NCI-H2227 (cell line): ENCODE measurements around the gene SRRM2.

Experiments
- DNase-seq: peaks from one replicate; lab custom pipeline; 2025; ENCODE audit not compliant: unreplicated experiment; lab: John Stamatoyannopoulos, UW

The SRRM2 gene

DNA sequence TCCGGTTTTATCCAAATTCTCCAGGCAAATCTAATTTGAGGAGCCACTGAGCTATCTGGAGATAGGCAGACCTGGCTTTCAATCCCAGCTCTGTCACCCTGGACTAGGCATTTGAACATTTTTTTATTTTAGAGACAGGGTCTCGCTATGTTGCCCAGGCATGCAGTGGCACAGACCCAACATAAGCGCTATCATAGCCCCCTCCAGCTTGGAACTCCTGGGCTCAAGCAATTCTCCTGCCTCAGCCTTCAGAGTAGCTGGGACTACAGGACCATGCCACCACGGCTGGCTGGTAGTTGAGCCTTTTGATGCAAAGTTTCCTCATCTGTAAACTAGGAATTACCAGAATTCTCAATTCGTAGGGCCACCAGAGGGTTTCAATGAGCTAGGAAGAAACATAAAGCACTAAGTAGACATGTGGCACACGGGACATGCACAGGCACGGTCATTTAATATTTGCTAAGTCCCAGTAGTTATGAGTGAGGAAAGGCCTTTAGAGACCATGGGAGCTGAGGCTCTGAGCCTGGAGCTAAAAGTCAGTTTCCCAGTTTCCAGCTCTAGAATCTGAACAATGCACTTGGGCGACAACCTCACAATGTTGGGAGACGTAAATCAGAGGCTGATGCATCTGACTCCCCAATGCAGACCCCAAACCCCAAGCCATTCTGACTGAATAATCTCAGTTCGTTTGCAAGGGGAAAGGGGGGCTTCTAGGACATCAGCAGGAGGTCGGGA lies 23.5 kb downstream of the SRRM2 start:
- no peak for DNase-seq

DNA sequence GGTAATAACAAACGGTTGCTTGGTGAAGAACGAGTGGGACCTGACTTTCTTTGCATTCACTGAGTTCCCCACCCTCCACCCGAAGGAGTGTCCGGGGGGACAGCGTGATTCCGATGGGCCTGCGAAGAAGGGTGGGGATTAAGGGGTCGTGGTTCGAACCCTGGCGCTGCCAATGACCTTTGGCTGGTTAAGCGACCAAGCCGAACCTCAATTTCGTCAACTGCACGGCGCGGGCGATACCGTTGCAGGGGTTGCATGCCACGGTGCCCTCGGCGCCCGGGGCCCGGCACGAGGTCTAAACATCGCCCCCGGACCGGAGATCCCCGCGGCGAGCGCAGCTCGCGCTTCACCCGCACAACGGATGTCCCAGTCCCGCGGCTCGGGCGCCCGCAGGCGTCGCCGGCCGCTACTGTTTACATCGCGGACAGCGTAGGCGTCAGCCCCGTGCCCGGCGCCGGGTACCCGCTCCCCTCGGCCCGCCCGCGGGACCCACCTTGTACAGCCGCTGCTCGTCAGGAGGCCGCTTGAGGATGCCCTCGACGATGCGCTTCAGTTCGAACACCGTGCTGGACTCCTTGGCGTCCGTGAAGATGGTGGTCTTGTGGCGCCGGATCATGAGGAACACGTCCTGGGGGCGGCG lies 24.2 kb downstream of the SRRM2 start:
- DNase-seq, result peak; percentile 66

DNA sequence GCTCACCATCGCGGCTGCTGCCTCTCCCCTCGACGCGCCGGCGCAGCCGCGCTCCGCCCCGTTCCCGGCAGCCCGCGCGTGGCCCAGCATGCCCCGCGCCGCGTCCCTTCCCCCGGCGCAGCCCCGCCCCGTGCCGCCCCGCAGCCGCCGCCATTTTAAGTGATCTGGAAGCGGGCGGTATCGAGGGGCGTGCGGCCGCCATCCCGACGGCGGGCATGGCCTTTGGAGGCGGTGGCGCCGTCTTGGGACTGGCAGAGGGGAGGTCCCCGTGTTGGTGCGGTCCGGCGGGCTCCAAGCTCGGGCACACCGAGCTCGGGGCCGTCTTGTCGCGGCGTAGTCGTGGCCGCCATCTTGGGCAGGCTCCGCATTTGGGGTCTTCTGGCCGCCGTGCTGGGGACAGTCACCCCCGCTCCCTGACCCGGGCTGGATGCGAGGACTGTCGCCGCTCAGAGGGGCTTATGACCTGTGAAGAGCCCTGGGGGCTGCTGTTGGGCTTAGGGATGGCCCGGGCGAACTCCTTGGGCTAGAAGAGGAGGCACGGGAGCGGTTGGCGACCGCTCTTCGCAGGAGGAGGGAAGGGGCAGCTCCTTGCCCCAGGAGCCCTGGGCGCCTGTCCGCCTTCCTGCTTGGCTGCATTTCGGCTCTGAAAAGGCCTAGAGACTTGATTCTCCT lies 24.9 kb downstream of the SRRM2 start, which contains the start of gene ELOB:
Gene ELOB (minus strand): TSS at position 50 of the 672 bp plus-strand sequence. CDS start 41 bp downstream, at position 9.
- peak; percentile 94 for DNase-seq

DNA sequence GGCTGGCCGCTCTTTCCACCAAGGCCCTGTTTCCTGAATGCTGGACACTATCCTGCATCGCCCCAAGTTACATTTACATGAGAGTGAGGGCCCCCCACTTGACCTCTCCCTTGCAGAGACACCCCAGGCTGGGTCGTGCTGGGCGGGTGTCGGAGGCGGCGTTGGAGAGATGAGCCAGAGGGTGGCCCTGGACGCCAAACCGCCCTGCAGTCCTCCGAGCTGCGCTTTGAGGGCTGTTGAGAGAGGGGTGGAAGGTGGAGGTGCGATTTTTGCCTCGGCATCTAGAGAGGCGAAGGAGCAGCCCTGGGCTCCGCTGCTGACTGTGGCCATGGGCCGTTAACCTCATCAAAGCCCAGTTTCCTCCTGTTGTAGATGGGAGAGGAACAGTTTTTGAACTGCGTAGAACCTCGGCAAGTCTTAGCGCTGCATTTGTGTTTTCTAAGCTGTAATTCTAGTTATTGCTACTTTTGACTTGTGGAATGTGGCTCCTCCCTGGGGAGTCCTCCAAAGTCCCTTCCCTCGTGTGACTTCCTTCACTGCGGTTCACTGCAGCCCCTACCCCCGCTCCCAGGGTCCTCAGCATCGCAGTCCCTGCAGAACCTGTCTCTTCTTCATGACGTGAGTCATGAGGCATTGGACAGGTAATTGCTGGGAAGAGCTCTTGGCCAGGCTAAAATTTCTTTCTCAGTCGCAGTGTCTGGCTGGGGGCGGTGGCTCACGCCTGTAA lies 25.6 kb downstream of the SRRM2 start:
- DNase-seq, result peak; percentile 50

DNA sequence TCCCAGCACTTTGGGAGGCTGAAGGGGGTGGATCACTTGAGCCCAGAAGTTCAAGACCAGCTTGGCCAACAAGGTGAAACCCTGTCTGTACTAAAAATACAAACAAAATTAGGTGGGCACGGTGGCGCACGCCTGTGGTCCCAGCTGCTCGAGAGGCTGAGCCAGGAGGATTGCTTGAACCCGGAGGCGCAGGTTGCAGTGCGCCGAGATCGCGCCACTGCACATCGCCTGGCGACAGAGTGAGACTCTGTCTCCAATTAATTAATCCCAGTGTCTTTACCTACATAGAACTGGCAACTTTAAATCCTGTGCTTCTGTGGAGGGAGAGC lies 26.2 kb downstream of the SRRM2 start:
- DNase-seq, result no peak

DNA sequence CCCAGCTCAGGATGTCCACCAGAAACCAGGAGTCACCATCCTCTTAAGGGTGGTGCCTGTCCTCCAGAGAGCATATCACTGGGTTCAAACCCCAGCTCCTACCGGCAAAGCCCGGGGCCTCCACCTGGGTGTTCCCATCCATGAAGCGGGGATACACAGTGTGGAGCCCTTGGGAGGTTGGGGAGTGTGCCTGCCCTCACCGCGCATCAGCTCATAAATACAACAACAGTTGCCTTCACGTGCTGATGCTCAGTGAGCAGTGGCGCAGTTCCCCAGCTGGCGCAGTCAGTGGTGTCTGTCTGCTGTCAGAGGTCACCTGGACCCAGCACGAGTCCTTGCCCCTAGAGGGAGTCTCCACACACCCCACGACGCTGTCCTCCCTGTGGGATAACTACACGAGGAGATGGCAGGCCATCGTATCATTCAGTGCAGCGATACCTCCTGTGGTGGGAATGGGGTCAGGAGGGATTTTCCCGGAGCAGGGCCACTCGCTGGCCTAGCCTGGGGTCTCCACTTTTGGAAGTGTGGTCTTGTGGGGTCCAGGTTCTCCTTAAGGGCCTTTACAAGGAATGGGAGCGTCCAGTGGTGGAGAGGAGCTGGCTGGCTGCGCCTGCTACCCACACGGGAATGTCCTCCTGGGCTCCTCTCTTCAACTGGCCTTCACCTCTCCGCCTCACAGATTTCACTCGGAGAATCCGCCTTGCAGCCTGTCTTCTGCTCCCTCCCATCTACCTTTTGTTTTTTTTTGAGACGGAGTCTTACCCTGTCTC lies 26.9 kb downstream of the SRRM2 start:
- no peak for DNase-seq

DNA sequence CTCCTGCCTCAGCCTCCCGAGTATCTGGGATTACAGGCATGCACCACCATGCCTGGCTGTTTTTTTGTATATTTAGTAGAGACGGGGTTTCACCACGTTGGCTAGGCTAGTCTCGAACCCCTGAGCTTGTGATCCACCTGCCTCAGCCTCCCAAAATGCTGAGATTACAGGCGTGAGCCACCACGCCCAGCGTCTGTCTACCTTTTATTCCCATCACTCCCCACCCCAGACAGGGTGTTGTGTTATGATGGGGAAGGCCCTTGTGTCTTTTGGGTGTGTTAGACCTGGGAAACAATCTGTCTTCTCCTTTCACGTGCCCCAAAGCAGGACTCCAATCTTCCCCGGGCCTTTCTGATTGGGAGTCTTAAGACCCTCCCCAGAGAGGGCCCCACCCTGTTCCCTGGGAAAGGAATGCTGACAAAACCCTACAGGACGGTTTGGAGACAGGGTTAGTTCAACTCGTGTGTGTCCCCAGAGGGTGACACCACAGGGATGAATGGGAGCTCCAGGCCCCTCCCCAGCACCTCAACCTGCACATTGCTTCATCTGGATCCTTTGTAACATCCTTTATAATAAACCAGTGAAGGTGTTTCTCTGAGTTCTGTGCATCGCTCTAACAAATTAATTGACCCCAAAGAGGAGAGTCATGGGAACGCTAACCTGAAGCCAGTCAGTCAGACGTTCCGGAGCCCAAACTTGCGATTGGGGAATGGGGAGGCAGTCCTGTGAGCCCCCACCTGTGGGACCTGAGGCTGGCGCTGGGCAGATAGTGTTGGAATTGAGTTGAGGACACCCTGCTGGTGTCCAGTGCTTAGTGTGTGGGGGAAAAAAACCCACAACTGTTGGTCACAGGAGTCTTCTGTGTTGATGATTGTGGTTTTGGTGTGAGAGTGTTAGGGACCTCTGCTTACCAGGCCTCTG lies 27.8 kb downstream of the SRRM2 start:
- DNase-seq, result no peak

DNA sequence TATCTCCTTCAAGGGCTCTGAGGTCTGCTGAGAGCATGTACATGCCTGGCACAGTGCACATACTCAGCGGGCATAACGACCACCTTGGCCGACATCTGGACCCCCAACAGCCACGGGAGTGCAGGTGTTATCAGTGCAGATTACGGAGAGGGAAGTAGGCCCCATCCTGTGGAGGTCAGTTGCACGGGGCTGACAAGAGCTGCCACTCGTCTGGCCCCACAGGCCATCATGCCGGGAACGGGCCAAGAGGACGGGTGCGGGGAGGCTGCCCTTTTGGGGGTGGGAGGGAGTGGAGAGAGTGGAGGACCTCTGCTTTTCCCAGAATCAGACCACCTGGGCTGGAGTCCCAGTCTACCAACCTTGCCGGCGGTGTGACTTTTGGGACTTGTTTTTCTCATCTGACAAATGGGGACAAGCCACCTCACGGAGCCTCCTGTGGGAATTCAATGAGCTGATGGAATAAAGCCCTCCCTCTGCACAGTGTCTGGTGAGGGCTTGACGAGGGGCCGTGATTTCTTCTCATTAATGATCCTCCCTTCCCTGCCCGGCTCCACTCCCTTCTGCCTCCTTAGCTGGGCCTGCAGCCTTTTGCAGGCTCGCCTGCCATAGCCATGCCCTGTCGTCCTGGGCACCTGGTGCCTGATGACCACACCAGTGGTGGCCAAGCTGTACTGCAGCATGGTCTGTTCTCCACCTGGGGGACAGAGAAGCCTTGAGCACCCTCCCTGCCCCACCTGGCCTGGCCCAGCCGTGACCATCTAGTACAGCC lies 30.3 kb downstream of the SRRM2 start:
- no peak for DNase-seq

DNA sequence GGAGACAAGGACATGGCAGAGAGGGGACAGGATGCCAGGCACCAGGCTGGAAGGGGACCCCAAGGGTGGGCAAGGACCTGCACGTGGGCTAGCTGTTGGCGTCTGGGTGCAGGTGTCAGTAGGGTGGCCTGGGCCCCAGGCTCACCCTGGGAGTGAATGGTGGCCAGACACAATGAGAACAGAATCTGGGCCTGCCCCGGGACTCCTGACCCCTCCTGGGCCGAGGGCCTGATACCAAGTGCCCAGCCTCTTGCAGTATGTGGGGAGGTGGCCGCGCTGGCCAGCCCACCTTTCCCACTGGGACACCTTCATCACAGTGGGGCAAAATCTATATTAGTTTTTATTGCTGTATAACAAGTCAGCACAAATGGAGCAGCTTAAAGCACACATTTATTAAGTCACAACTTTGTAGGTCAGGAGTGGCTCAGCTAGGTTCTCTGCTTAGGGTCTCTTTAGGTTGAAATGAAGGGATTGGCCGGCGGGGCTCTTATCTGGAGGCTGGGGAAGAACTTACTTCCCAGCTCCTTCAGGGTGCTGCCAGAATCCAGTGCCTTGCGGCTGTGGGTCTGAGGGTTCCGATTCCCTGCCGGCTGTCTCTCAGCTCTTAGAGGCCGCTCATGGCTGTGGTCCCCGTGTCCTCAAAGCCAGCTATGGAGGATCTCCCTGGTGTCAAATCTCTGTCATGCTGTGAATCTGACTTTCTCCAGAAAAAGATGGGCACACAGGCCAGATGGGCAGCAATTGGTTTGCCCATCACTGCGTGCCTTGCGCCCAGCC lies 31.3 kb downstream of the SRRM2 start:
- no peak for DNase-seq

DNA sequence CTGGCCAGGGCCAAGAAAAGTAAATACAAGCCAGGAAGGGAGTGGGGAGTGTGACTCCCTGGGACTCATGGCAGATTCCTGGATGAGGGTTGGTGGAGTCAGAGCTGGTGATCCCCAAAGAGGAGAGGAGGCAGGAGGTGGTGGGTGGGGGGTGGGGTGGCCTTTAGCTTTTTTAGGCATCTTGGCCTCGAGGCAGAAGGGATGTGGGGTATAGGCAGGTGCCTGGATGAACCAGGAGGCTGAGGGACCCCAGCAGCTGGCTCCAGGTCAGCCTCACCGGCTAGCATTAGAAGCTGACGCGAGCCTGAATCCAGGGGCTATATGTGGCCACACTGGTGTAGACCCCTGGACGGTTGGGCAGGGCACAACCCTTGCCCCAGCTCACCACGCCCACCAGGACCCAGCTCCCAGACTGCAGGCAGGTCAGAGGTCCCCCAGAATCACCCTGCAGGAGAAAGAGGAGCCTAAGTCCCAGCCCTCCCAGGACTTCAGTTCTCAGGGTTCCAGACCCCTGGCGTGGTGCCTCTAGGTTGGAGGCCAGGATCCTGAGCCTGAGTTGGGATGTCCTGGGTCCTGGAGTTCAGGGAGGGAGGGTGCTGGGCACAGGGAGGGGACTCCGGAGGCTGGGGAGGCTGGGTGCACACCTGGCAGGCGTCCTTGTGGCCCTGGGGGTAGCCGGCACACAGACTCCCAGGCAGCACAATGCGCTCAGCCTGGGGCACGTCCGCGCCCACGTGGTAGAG lies 32.1 kb downstream of the SRRM2 start:
- no peak for DNase-seq

DNA sequence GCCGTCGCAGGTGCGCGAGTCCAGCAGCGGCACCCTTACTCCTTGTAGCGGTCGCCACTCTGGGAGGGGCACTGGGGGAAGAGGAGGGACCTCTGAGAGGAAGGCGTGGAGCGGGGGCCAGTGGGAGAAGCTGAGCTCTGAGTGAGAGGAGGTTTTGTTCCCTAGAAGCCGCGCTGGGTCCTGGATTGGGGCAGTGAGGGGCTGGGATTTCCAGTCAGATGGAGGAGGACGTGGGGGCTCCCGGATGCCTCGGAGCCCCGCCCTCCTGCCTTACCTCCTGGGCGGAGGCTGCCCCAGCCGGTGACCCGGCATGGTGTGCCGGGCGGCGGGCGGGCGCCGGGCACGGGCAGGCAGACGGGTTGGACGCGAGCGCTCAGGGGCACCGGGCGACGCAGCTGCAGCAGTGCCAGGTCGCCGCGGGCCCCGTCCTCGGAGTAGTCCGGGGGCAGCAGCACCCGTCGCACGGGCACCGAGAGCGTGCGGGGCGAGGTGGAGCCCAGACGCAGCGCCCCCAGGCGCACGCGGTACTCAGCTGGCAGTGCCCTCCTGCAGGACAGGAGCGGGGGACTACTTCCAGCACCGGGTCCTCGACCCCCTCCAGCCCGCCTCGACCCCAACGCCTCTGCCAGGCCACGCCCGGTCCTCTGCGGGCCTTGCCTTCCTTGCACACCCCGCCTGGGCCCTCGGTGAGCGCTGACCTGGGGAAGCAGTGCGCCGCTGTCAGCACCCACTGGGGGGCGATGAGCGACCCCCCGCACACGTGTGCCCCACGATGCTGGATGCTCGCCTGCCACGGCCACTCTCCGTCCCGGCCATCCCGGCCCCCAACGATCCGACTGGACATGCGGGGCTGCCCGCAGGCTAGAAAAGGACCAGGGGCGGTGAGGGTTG lies 32.9 kb downstream of the SRRM2 start:
- no peak for DNase-seq

DNA sequence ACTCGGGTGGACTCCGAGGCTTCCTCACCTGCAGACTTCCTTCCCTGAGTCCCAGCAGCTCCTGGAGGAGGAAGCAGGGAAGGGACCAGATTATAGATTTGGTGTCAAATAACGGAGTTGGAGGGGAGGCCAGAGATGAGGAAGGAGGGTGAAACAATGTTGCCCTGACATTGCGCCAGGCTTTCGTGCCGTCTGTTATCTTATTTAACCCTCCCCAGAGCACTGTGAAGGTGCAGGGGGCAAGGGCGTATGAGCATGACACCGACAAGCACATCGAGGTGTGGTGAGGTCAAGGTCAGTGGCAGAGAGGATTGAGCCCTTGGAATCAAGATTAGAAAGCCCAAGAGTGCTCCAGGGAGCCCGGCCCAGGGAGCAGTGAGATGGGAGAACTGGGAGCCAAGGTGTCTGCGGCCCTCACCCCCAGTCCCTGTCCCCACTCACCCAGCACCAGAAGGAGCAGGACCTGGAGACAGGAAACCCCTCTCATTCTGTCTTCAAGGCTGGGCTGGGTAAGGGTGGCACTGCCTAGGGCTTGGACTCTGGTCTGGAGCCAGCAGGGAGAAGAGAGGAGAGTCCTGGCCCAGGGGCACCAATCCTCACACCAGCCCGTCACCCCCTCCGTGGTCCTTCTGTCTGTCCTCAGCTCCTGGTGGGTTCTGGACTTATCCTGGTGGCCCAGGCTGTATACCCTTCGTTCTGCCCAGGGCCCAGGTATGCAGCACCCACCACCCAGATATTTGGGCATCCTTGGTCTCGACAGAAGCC lies 33.8 kb downstream of the SRRM2 start:
- no peak for DNase-seq

DNA sequence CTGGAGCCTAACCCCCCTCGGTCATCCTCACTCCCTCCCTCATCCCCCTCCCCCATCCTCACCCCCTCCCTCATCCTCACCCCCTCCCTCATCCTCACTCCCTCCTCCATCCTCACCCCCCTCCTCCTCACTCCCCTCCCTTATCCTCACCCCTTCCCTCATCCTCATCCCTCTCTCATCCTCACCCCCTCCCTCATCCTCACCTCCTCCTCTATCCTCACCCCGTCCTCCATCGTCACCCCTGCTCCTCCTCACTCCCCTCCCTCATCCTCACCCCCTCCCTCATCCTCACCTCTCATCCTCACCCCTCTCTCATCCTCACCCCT lies 34.4 kb downstream of the SRRM2 start:
- DNase-seq, result no peak

DNA sequence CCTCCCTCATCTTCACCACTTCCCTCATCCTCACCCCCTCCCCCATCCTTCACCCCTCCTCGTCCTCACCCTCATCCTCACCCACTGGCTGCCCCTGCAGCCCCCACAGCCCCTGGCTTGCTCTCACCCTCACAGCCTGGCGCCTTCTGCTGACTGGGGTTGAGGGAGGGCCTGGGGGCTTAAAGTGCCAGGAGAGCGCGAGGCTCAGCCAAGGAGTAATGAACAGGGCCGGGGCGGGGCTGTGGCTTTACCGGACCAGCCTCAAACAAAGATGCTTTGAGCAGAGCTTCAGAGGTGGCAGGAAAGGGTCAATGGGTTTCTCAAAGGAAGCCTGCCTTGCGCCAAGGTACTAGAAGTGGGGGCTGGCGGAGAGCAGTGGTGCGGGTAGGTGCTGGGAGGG lies 35.0 kb downstream of the SRRM2 start, which contains the start of gene PRSS33:
Gene PRSS33 (minus strand): TSS at position 155 of the 400 bp plus-strand sequence. CDS start 1,013 bp downstream, outside the sequence.
- DNase-seq, result no peak

DNA sequence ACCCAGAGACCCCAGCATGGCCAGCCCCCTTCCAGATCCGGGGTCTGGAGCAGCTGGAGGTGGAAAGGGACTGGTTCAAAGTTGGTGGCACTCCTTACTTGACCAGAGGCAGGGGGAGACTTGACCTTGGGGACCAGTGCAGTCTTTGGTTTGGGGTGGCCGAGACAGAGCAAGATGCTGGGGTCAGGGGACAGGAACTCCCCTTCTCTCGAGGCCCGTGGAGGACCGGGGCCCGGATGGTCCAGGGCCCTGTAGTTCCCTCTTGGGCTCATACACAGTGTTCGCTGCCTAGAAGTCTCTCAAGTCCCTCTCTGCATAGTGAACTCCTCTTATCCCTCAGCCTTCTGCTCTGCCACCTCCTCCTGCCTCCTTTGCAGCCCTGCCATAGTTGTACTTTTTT lies 35.5 kb downstream of the SRRM2 start:
- DNase-seq, result no peak

DNA sequence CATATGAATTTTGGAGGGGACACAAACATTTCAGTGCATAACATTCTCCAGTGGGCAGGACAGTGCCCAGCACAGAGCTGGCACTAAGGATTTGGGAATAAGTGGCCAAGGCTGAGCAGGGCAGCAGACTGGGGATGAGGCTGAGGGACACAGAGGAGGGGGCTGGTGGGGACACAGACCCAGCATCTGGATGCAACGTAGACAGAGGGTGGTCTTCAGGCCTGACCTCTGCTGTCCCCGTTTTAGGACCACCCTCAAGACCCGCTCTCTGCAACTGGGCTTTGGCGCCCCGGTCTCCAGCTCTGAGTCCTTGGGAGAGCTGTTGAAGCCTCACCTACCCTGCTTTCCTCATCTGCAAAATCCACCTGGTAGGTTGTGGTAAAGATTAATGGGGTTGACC lies 38.2 kb downstream of the SRRM2 start:
- no peak for DNase-seq
